Thyroid gland (tissue), 4 donors: ENCODE measurements around the gene YIPF1. TPM values are rescaled to one million over a fixed set of nuclear protein-coding genes. Genes with fewer than 3 reads are reported as not detected.

ENCODE experiments used
- DNase-seq, 2 donors: peaks; one replicate each; pipeline ENCODE4 v3.0.0-alpha.2; 2019
- H3K27ac ChIP-seq, 3 donors: fragments of 200-600 bp; sonication (generic); 1 replicate in 2 of 3; 2 replicates in 1 of 3; pipeline ENCODE4 v1.5.1; 2016 to 2019; ENCODE audit warnings: mild to moderate bottlenecking in 1 of 3, moderate library complexity in 1 of 3
- H3K27me3 ChIP-seq: fragments of 200-600 bp; sonication (generic); one replicate; pipeline ENCODE4 v1.5.1; 2019
- H3K36me3 ChIP-seq, 2 donors: fragments of 200-600 bp; sonication (generic); one replicate each; pipeline ENCODE4 v1.5.1; 2016 to 2019
- H3K4me1 ChIP-seq, 2 donors: fragments of 200-600 bp; sonication (generic); one replicate each; pipeline ENCODE4 v1.5.1; 2017 to 2019
- H3K4me3 ChIP-seq, 3 donors: fragments of 200-600 bp; sonication (generic); replicated peaks in 1 of 3; 1 replicate in 2 of 3; 2 replicates in 1 of 3; pipeline ENCODE4 v1.5.1; 2016; ENCODE audit warnings: mild to moderate bottlenecking in 1 of 3
- H3K9me3 ChIP-seq: fragments of 200-600 bp; sonication (generic); one replicate; pipeline ENCODE4 v1.5.1; 2017
- POLR2A ChIP-seq, 2 donors: fragments of 450-650 bp; IDR thresholded peaks; one replicate each; pipeline ENCODE4 v1.6.1; 2017; ENCODE audit warnings: antibody characterized with exemption in 2 of 2, mild to moderate bottlenecking in 2 of 2, moderate library complexity in 1 of 2
- WGBS, 2 donors: methylation state at CpG; one replicate each; pipeline ENCODE4 v1.1.5; 2017; 5-methylcytosine and 5-hydroxymethylcytosine counted together
- intact Hi-C: fragments of 100-400 bp; cut with DNase I; formaldehyde crosslinking; loops from one replicate; pipeline ENCODE4 v1.15.1; 2023
- total RNA-seq, 4 donors: library from RNA; depleted of rRNA; stranded (reverse); fragments of >200 nt; gene quantifications; one replicate each; pipeline ENCODE4 v1.2.3, GENCODE V29; 2016
- TF ChIP-seq, protein P1 (sequence below), 6 experiments: fragments of 200-600 bp in 3 of 6; fragments of 450-650 bp in 3 of 6; sonication (generic) in 3 of 6; IDR thresholded peaks; one replicate each; pipeline ENCODE4 v1.5.1; 2016 to 2019; ENCODE audit warnings: antibody characterized with exemption in 6 of 6, mild to moderate bottlenecking in 2 of 6, inconsistent platforms in 1 of 6, moderate library complexity in 1 of 6

The YIPF1 gene
- total RNA-seq, 4 donors from 2014 or later, result 41.5 to 66.6 (median 61.5) TPM

DNA sequence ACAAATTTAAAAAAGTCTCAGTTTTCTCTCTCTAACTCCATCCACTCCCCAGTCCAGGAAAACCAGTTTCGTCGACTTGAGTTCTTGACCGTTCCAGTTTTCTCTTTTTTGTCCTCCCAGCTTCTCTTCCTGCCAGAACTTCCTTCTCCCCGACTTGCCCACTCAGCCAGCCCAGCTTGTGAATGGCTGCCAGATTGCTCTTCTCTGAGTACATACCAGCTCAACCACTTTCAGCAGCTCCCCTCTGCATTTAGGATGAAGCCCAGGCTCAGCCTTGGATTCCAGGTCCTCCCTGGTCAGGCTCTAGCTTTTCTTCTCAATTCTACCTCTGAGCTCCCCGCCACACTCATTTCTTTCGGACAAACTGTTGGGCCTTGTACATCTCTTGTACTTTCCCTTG lies 5.8 kb upstream of the YIPF1 start:
- peak; percentile 77 for DNase-seq
- Histone ChIP-seq H3K36me3 (no peaks in the 10 kb centered on the region), H3K4me3 (peak overlapping the region in 1 of 3 donors; percentile 34), H3K9me3 (no peaks in the 10 kb centered on the region), H3K4me1 (peaks cover 23 to 46% of the 10 kb centered on the region in 2 donors), H3K27me3 (no peaks in the 10 kb centered on the region), H3K27ac (peak overlapping the region; percentile 42 to 91 (median 78))
- WGBS, 2 donors, result 46 to 48% methylated on average over 6 of the region's 6 CpGs
- peak in 1 of 2 donors; percentile 23 for TF ChIP-seq POLR2A (IDR thresholded peaks at IDR 0.05)
- TF ChIP-seq, protein P1, sequence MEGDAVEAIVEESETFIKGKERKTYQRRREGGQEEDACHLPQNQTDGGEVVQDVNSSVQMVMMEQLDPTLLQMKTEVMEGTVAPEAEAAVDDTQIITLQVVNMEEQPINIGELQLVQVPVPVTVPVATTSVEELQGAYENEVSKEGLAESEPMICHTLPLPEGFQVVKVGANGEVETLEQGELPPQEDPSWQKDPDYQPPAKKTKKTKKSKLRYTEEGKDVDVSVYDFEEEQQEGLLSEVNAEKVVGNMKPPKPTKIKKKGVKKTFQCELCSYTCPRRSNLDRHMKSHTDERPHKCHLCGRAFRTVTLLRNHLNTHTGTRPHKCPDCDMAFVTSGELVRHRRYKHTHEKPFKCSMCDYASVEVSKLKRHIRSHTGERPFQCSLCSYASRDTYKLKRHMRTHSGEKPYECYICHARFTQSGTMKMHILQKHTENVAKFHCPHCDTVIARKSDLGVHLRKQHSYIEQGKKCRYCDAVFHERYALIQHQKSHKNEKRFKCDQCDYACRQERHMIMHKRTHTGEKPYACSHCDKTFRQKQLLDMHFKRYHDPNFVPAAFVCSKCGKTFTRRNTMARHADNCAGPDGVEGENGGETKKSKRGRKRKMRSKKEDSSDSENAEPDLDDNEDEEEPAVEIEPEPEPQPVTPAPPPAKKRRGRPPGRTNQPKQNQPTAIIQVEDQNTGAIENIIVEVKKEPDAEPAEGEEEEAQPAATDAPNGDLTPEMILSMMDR (IDR thresholded peaks at IDR 0.05), result no peak
- intact Hi-C loops, result no loop called here

- intact Hi-C loops, result no loop called here
- TF ChIP-seq, protein P1 (IDR thresholded peaks at IDR 0.05), result no peak
- no peak for TF ChIP-seq POLR2A (IDR thresholded peaks at IDR 0.05)
- Histone ChIP-seq H3K36me3 (no peaks in the 10 kb centered on the region), H3K27ac (peak overlapping the region; percentile 42 to 91 (median 78)), H3K27me3 (no peaks in the 10 kb centered on the region), H3K4me3 (peak overlapping the region; percentile 12 to 34 (median 20)), H3K9me3 (no peaks in the 10 kb centered on the region), H3K4me1 (peaks cover 19 to 41% of the 10 kb centered on the region in 2 donors)
- DNase-seq, result peak in 1 of 2 donors; percentile 27
- 58 to 82% methylated on average over 5 of the region's 5 CpGs for WGBS, 2 donors
Observed at GRCh38 chr1:53894644-53895043, 5.0 kb upstream of the YIPF1 start.

DNA sequence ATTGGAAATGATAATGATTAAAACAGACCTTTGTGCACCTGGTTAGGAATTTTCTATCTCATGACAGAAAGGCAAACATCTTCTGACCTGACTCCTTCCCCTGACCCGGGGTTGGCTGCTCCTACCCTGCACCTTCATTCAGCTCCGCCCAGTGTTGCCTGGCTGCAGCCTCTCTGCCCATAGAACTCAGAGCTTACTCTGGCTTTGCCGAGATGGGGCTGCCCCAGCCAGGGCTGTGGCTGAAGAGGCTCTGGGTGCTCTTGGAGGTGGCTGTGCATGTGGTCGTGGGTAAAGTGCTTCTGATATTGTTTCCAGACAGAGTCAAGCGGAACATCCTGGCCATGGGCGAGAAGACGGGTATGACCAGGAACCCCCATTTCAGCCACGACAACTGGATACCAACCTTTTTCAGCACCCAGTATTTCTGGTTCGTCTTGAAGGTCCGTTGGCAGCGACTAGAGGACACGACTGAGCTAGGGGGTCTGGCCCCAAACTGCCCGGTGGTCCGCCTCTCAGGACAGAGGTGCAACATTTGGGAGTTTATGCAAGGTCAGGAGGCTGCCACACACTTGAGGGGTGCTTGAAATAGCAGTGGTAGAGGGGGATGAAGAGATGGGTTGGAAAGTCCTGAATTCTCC lies 4.5 kb upstream of the YIPF1 start, which contains the start of gene DIO1:
DIO1 (plus strand) TSS at position 189 of the 638 bp plus-strand sequence; CDS start at position 213, 24 bp downstream.
- 45 to 57% methylated on average over 10 to 14 of the region's 14 CpGs for WGBS, 2 donors
- H3K4me3 ChIP-seq, result peak within 1 kb of the TSS; percentile 12 to 34 (median 20)
- no peaks in the 10 kb centered on the region for H3K27me3 ChIP-seq
- intact Hi-C loops, result no loop called here
- DNase-seq, result peak; percentile 87 to 90
- H3K36me3 ChIP-seq, result no peaks in the 10 kb centered on the region
- peak within 1 kb of the TSS; percentile 43 to 91 (median 78) for H3K27ac ChIP-seq
- H3K9me3 ChIP-seq, result no peaks in the 10 kb centered on the region
- TF ChIP-seq POLR2A (IDR thresholded peaks at IDR 0.05), result peak in 1 of 2 donors; percentile 80
- TF ChIP-seq, protein P1 (IDR thresholded peaks at IDR 0.05), result no peak
- H3K4me1 ChIP-seq, result peaks cover 18 to 37% of the 10 kb centered on the region in 2 donors

DNA sequence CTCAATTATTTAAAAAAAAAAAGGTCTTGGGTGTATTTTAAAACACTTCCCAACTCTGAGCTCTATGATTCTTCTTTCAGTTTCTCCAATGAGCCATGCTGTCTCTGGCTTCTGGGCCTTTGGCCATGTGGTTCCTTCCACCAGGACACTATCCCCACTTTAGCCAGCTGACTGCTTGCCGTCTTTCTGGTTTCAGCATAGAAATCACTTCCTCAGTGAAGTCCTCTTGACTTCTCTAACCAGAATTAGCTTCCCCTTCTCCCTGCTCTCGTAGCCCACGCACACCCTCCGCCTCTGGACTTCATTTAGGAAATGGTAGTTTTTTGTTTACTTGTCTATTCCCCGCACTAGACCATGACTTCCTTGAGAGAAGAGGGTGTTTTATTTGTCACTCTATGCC lies 3.3 kb upstream of the YIPF1 start:
- peak overlapping the region; percentile 43 to 91 (median 78) for H3K27ac ChIP-seq

More for the DNA sequence above, 3.3 kb upstream of the YIPF1 start:
- DNase-seq, result no peak
- H3K27me3 ChIP-seq, result no peaks in the 10 kb centered on the region
- TF ChIP-seq, protein P1 (IDR thresholded peaks at IDR 0.05), result no peak
- no peak for TF ChIP-seq POLR2A (IDR thresholded peaks at IDR 0.05)
- WGBS, 2 donors, result 76 to 79% methylated on average over 5 of the region's 5 CpGs
- peaks cover 13 to 36% of the 10 kb centered on the region in 2 donors for H3K4me1 ChIP-seq
- no peaks in the 10 kb centered on the region for H3K36me3 ChIP-seq
- intact Hi-C loops, result no loop called here
- no peak overlapping the region for H3K4me3 ChIP-seq
- no peaks in the 10 kb centered on the region for H3K9me3 ChIP-seq
